Fibroblast of mammary gland (primary cell): ENCODE measurements around the gene BPIFB6.

Source experiments
- DNase-seq: peaks from one replicate; pipeline ENCODE4 v3.0.0-alpha.2; 2010; ENCODE audit warnings: low read depth
- H3K4me3 ChIP-seq: 2 replicates; pipeline ENCODE4 v1.5.1; 2011; ENCODE audit warnings: low read depth, mild to moderate bottlenecking, low read length, moderate library complexity; ENCODE audit not compliant: control insufficient read depth
- CTCF ChIP-seq: conservative IDR thresholded peaks from 2 replicates; pipeline ENCODE4 v1.5.1; 2011; ENCODE audit warnings: low read depth, low read length, inconsistent platforms; ENCODE audit not compliant: control insufficient read depth, insufficient read depth

BPIFB6 gene

GRCh38 chr20:32986331-32986966 lies 45.0 kb upstream of the BPIFB6 start:
- H3K4me3 ChIP-seq: no peak overlapping the region
- no peak for DNase-seq
- TF ChIP-seq CTCF: no peak

- TF ChIP-seq CTCF: no peak
- DNase-seq: no peak
- no peak overlapping the region for H3K4me3 ChIP-seq
Observed at GRCh38 chr20:32987044-32987825, 44.2 kb upstream of the BPIFB6 start.

GRCh38 chr20:32988008-32988407 lies 43.4 kb upstream of the BPIFB6 start:
- no peak for TF ChIP-seq CTCF

GRCh38 chr20:32989507-32990283 lies 41.8 kb upstream of the BPIFB6 start:
- no peak for TF ChIP-seq CTCF
- H3K4me3 ChIP-seq: no peak overlapping the region
- DNase-seq: no peak

More at GRCh38 chr20:32988008-32988407, 43.4 kb upstream of the BPIFB6 start:
- H3K4me3 ChIP-seq: no peak overlapping the region
- DNase-seq: peak; percentile 2

- no peak overlapping the region for H3K4me3 ChIP-seq
- TF ChIP-seq CTCF: no peak
- DNase-seq: no peak
Observed at GRCh38 chr20:32990426-32990825, 41.0 kb upstream of the BPIFB6 start.

GRCh38 chr20:32991383-32991782 lies 40.1 kb upstream of the BPIFB6 start:
- no peak for TF ChIP-seq CTCF

More at GRCh38 chr20:32991383-32991782, 40.1 kb upstream of the BPIFB6 start:
- no peak overlapping the region for H3K4me3 ChIP-seq
- no peak for DNase-seq
